Immature natural killer cell (primary cell): Measurements from ENCODE around the gene TKT. TPM values are rescaled to one million over a fixed set of nuclear protein-coding genes. Genes with fewer than 3 reads are reported as not detected.

Source experiments
- DNase-seq, 3 donors: peaks; one replicate each; pipeline ENCODE4 v3.0.0; 2022; ENCODE audit warnings: mixed read lengths in 1 of 3
- H3K27ac Mint-ChIP-seq, 6 donors: one replicate each; pipeline ENCODE4 v1.8.0; 2020; ENCODE audit warnings: mixed read lengths in 6 of 6, mild to moderate bottlenecking in 5 of 6, inconsistent platforms in 4 of 6, moderate library complexity in 3 of 6
- H3K27me3 Mint-ChIP-seq, 3 donors: one replicate each; pipeline ENCODE4 v1.8.0; 2020 to 2021; ENCODE audit warnings: low read depth in 3 of 3, mild to moderate bottlenecking in 3 of 3, mixed read lengths in 3 of 3, moderate library complexity in 3 of 3, inconsistent platforms in 1 of 3
- H3K36me3 Mint-ChIP-seq, 3 donors: one replicate each; pipeline ENCODE4 v1.8.0; 2020; ENCODE audit warnings: mixed read lengths in 3 of 3, inconsistent platforms in 2 of 3, mild to moderate bottlenecking in 2 of 3
- H3K4me1 Mint-ChIP-seq, 2 donors: one replicate each; pipeline ENCODE4 v1.8.0; 2020; ENCODE audit warnings: inconsistent platforms in 2 of 2, mild to moderate bottlenecking in 2 of 2, mixed read lengths in 2 of 2, moderate library complexity in 1 of 2
- H3K4me3 Mint-ChIP-seq, 5 donors: one replicate each; pipeline ENCODE4 v1.8.0; 2020; ENCODE audit warnings: mild to moderate bottlenecking in 5 of 5, mixed read lengths in 5 of 5, inconsistent platforms in 3 of 5, moderate library complexity in 3 of 5
- H3K9me3 Mint-ChIP-seq, 6 donors: one replicate each; pipeline ENCODE4 v1.8.0; 2020; ENCODE audit warnings: mild to moderate bottlenecking in 6 of 6, mixed read lengths in 6 of 6, inconsistent platforms in 4 of 6, moderate library complexity in 3 of 6
- polyA plus RNA-seq, 3 donors: library from polyadenylated mRNA; unstranded; fragments of 300-500 nt; fragmentation: Illumina TruSeq; gene quantifications; one replicate each; pipeline ENCODE4 v1.2.3, GENCODE V29; 2021

TKT gene
- polyA plus RNA-seq, 3 donors from 2014 or later, result 52.6 to 75.2 (median 69.3) TPM

- Mint-ChIP-seq H3K4me3 (no peak overlapping the region), H3K27ac (peak overlapping the region in 1 of 6 donors; percentile 23), H3K36me3 (peaks cover 10 to 36% (median 19%) of the 10 kb centered on the region in 3 donors), H3K9me3 (no peaks in the 10 kb centered on the region), H3K4me1 (peaks cover 12 to 15% of the 10 kb centered on the region in 2 donors), H3K27me3 (peaks cover 0 to 3% (median 0%) of the 10 kb centered on the region in 3 donors)
- no peak for DNase-seq
Measured at GRCh38 chr3:53189276-53189675, 66.5 kb downstream of the TKT start.

GRCh38 chr3:53188720-53189119 lies 67.1 kb downstream of the TKT start:
- Mint-ChIP-seq H3K9me3 (no peaks in the 10 kb centered on the region), H3K36me3 (peaks cover 10 to 36% (median 19%) of the 10 kb centered on the region in 3 donors), H3K27ac (no peak overlapping the region), H3K4me1 (peaks cover 12 to 15% of the 10 kb centered on the region in 2 donors), H3K27me3 (peaks cover 0 to 3% (median 0%) of the 10 kb centered on the region in 3 donors), H3K4me3 (no peak overlapping the region)
- DNase-seq, result no peak

DNA sequence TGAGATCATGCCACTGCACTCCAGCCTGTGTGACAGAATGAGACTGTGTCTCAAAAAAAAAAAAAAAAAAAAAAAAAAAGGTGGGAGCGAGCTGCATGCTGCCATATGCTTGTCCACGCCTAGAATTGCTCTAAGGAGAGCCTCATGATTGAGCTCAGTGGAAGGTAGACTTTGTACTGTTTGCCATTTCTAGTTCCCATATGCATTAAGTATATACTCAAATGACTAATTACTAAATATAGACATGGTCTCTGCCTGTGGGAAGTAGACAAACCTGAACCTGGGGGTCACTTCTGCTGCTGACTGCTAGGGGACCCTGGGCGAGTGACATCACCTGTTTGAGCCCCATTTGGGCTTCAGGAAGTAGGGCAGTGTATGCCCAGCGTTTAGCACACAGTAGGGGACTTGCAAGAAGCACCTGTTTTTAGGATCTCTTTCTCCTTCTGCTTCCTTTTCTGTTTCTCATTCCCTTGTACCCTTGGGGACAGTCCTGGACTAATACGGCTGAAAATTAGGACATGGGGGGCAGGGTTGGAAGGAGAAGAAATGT lies 67.6 kb downstream of the TKT start:
- Mint-ChIP-seq H3K4me1 (peaks cover 12 to 14% of the 10 kb centered on the region in 2 donors), H3K27ac (no peak overlapping the region), H3K27me3 (peaks cover 0 to 3% (median 0%) of the 10 kb centered on the region in 3 donors), H3K36me3 (peaks cover 10 to 36% (median 19%) of the 10 kb centered on the region in 3 donors), H3K9me3 (no peaks in the 10 kb centered on the region), H3K4me3 (no peak overlapping the region)
- no peak for DNase-seq

- Mint-ChIP-seq H3K4me1 (peaks cover 6% of the 10 kb centered on the region in 2 donors), H3K9me3 (no peaks in the 10 kb centered on the region), H3K4me3 (no peak overlapping the region), H3K36me3 (peaks cover 13 to 30% (median 14%) of the 10 kb centered on the region in 3 donors), H3K27me3 (peaks cover 0 to 3% (median 0%) of the 10 kb centered on the region in 3 donors), H3K27ac (no peak overlapping the region)
- no peak for DNase-seq
Measured at GRCh38 chr3:53187430-53187829, 68.4 kb downstream of the TKT start.

DNA sequence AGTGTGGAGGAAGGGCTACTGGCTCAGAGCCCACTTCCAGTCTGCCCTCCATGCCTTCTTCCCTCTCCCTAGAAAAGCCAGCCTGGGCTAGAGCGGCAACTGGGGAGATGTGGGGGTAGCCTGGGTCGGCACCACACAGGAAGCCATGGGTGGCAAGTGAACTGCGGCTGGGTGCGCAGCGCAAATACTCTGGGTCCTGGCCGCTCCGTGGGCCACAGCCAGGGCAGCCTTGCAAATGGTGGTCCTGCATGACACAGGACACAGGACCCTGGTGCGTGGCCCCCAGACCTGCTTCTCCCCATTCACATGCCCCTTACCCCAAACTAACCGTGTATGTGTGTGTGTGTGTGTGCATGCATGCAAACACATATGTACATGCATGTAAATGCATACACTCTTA lies 69.1 kb downstream of the TKT start:
- Mint-ChIP-seq H3K4me1 (no peaks in the 10 kb centered on the region), H3K36me3 (peaks cover 11 to 30% (median 13%) of the 10 kb centered on the region in 3 donors), H3K27me3 (peaks cover 0 to 3% (median 0%) of the 10 kb centered on the region in 3 donors), H3K27ac (no peak overlapping the region), H3K4me3 (no peak overlapping the region), H3K9me3 (no peaks in the 10 kb centered on the region)
- DNase-seq, result no peak

DNA sequence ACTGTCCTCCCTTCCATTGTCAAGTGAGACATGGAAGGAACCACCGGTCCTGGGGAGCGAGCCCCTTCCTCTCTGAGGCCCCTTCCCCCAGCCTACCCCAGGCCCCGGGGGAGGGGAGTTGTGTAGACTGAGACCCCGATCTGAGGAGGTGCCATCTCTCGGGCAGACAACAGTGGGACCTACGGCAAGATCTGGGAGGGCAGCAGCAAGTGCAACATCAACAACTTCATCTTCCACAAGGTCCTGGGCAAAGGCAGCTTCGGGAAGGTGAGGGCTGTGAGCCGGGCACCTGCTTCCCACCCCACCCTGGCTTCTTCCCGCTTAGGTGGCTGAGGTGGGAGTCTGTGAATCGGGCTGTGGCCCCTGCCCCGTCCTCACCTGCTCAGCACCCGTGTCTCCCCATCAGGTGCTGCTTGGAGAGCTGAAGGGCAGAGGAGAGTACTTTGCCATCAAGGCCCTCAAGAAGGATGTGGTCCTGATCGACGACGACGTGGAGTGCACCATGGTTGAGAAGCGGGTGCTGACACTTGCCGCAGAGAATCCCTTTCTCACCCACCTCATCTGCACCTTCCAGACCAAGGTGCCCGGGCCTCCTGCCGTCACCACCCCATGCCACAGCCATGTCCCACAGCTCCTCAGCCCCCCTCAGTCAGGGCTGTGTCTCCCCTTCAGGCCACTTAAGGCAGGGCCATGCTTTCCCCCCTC lies 69.9 kb downstream of the TKT start:
- H3K9me3 Mint-ChIP-seq, result no peaks in the 10 kb centered on the region
- H3K27me3 Mint-ChIP-seq, result peaks cover 0 to 3% (median 0%) of the 10 kb centered on the region in 3 donors
- peaks cover 11 to 30% (median 13%) of the 10 kb centered on the region in 3 donors for H3K36me3 Mint-ChIP-seq
- no peaks in the 10 kb centered on the region for H3K4me1 Mint-ChIP-seq
- no peak overlapping the region for H3K4me3 Mint-ChIP-seq
- H3K27ac Mint-ChIP-seq, result no peak overlapping the region
- no peak for DNase-seq

DNA sequence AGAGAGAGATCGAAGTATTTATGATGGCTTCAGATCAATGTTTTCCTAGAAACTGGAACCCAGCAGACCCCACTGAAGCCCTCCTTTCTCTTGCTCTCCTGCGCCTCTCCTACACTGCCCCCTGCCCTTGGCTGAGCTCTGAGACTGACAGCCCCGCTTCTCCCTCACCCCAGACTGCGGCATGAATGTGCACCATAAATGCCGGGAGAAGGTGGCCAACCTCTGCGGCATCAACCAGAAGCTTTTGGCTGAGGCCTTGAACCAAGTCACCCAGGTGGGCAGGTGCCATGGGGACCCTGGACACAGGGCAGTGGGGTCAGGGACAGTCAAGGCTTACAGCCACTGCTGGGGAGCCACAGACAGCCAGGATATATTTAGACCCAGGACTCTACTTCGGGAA lies 71.1 kb downstream of the TKT start:
- Mint-ChIP-seq H3K9me3 (no peaks in the 10 kb centered on the region), H3K27me3 (peaks cover 0 to 3% (median 0%) of the 10 kb centered on the region in 3 donors), H3K36me3 (peaks cover 6 to 23% (median 8%) of the 10 kb centered on the region in 3 donors), H3K4me1 (no peaks in the 10 kb centered on the region), H3K4me3 (no peak overlapping the region), H3K27ac (no peak overlapping the region)
- no peak for DNase-seq

DNA sequence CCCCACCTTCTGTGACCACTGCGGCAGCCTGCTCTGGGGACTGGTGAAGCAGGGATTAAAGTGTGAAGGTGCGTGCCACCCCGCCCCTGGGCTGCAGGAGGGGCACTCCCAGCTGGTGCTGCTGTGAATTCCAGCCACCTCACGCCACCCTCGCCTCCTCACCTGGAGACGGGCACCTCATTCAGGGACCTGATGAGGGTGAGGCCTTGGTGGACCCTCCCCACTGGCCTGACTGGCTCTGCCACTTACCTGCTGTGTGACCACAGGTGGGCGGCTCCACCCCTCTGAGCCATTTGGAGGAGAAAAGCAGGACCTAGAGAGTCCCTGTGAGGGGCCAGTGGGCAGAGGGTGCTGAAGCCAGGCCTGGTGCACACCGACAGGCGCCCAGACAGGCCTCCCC lies 72.3 kb downstream of the TKT start:
- Mint-ChIP-seq H3K27ac (no peak overlapping the region), H3K9me3 (no peaks in the 10 kb centered on the region), H3K36me3 (peaks cover 8 to 26% (median 11%) of the 10 kb centered on the region in 3 donors), H3K4me3 (no peak overlapping the region), H3K27me3 (peaks cover 0 to 5% (median 0%) of the 10 kb centered on the region in 3 donors), H3K4me1 (no peaks in the 10 kb centered on the region)
- DNase-seq, result no peak

DNA sequence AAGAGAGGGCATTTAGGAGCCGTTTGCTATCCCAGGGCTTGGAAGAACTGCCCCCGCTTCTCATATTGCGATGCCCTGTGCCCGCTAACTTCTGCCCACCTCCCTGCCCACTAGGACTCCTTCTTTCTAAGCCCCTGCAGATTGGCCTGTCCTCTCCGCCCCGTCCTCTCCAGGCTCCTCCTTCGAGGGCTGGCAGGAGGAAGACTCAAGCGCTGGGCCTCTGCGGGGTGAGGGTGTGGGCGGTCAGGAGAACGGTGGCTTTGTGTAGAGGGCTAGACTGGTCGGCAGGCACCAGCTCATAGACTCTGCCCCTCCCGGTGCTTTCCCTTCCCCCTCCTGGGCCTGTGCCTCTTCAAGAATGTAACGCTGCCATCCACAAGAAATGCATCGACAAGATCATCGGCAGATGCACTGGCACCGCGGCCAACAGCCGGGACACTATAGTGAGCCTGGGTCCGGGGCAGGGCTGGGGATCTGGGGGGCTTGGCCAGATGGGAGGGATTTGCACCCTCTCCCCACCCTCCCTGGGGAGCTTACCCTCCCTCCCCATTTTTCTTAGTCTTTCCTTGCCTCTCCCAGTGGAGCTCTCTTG lies 73.0 kb downstream of the TKT start:
- no peak for DNase-seq
- peaks cover 0 to 4% (median 0%) of the 10 kb centered on the region in 3 donors for H3K27me3 Mint-ChIP-seq
- H3K9me3 Mint-ChIP-seq, result no peaks in the 10 kb centered on the region
- no peak overlapping the region for H3K27ac Mint-ChIP-seq
- H3K36me3 Mint-ChIP-seq, result peaks cover 8 to 23% (median 11%) of the 10 kb centered on the region in 3 donors
- no peaks in the 10 kb centered on the region for H3K4me1 Mint-ChIP-seq
- no peak overlapping the region for H3K4me3 Mint-ChIP-seq

DNA sequence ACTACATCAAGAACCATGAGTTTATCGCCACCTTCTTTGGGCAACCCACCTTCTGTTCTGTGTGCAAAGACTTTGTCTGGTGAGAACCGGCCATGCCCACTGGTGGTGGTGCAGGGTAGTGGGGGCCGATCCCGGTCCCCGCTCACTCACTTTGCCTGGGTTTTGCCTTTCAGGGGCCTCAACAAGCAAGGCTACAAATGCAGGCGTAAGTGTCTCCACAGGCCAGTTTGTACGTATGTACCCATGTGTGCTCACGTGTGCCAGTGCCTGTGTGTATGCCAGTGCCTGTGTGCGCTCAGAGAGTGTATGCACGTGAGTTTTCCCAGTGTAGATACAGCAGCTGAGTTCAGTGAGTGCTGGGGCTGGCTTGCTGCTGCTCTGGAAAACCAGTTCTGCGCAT lies 74.3 kb downstream of the TKT start:
- Mint-ChIP-seq H3K27ac (no peak overlapping the region), H3K4me3 (no peak overlapping the region), H3K4me1 (peaks cover 0 to 2% of the 10 kb centered on the region in 2 donors), H3K36me3 (peaks cover 8 to 21% (median 11%) of the 10 kb centered on the region in 3 donors), H3K9me3 (no peaks in the 10 kb centered on the region), H3K27me3 (peaks cover 0 to 4% (median 0%) of the 10 kb centered on the region in 3 donors)
- DNase-seq, result no peak

- Mint-ChIP-seq H3K27ac (no peak overlapping the region), H3K4me1 (peaks cover 0 to 2% of the 10 kb centered on the region in 2 donors), H3K9me3 (no peaks in the 10 kb centered on the region), H3K4me3 (no peak overlapping the region), H3K36me3 (peaks cover 8 to 21% (median 11%) of the 10 kb centered on the region in 3 donors), H3K27me3 (peaks cover 0 to 4% (median 0%) of the 10 kb centered on the region in 3 donors)
- no peak for DNase-seq
Measured at GRCh38 chr3:53181024-53181371, 74.8 kb downstream of the TKT start.

DNA sequence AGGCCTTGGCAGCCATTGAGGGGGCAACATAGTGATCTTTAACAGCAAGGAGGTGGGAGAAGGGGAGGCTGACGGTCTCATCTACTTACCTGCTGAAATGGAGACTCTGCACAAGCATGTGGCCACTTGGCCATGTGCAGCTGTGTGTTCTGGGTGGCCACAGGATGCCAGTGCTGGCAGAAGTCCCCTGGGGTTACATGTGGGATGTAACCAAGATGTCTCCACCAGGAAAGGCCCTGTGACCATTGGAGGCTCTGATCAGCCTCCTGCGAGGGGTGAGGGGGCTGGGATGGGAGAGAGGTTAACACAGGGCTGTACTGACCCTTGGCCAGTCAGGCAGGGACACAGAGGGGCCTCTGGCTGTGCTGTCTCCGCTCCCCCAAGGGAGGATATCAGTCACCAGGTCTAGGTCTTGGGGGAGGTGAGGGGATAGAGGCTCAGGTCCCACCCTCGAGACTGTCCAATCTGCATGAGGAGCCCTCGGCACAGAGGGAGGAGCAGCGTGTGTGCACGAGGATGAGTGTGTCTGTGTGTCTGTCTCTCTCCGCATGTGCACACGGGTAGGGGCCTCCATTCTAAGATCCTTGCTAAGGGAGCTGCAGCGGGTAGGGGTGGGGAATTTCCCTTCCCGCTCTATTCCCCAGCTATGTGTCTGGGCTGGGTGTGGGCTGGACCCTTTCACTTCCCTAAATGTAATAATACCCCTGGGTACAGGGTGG lies 75.4 kb downstream of the TKT start:
- no peak overlapping the region for H3K4me3 Mint-ChIP-seq
- H3K36me3 Mint-ChIP-seq, result peaks cover 8 to 21% (median 11%) of the 10 kb centered on the region in 3 donors
- no peaks in the 10 kb centered on the region for H3K9me3 Mint-ChIP-seq
- DNase-seq, result no peak
- H3K27ac Mint-ChIP-seq, result no peak overlapping the region
- peaks cover 0 to 4% (median 0%) of the 10 kb centered on the region in 3 donors for H3K27me3 Mint-ChIP-seq
- peaks cover 0 to 2% of the 10 kb centered on the region in 2 donors for H3K4me1 Mint-ChIP-seq

DNA sequence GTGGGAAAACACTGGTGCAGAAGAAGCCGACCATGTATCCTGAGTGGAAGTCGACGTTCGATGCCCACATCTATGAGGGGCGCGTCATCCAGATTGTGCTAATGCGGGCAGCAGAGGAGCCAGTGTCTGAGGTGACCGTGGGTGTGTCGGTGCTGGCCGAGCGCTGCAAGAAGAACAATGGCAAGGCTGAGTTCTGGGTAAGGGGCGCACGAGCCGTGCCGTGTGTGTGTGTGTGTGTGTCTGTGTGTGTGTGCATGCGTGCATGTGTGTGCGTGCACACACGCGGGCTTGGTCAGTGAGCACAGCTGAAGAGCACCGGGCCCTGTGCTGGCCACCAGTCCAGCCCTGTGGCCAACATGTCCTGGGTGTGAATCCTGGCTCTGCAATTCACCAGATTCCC lies 76.2 kb downstream of the TKT start:
- H3K9me3 Mint-ChIP-seq, result no peaks in the 10 kb centered on the region
- DNase-seq, result no peak
- peaks cover under 1 to 2% of the 10 kb centered on the region in 2 donors for H3K4me1 Mint-ChIP-seq
- no peak overlapping the region for H3K27ac Mint-ChIP-seq
- peaks cover 0 to 2% (median 1%) of the 10 kb centered on the region in 3 donors for H3K27me3 Mint-ChIP-seq
- peaks cover 3 to 15% (median 6%) of the 10 kb centered on the region in 3 donors for H3K36me3 Mint-ChIP-seq
- no peak overlapping the region for H3K4me3 Mint-ChIP-seq

DNA sequence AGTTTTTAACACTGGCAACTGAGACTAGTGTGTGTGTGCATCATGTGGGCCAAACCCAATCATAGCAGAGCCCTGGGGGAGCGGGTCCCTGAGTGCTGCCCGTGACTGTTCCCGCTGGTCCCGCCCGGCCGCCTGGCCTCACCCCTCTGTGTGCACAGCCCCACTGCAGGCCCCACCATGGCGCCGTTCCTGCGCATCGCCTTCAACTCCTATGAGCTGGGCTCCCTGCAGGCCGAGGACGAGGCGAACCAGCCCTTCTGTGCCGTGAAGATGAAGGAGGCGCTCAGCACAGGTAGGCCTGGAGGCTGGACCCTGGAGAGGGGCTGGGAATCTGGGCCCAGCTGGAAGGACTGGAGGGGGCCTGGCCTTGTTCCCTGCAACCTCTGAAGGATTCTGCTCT lies 77.6 kb downstream of the TKT start:
- peaks cover 0 to 2% (median 1%) of the 10 kb centered on the region in 3 donors for H3K27me3 Mint-ChIP-seq
- DNase-seq, result no peak
- peaks cover 5 to 12% of the 10 kb centered on the region in 2 donors for H3K4me1 Mint-ChIP-seq
- no peak overlapping the region for H3K27ac Mint-ChIP-seq
- no peaks in the 10 kb centered on the region for H3K9me3 Mint-ChIP-seq
- no peak overlapping the region for H3K4me3 Mint-ChIP-seq
- peaks cover 3 to 15% (median 6%) of the 10 kb centered on the region in 3 donors for H3K36me3 Mint-ChIP-seq
